ENCODE data around the gene ASXL3. TPM values are rescaled to one million over a fixed set of nuclear protein-coding genes. Genes with fewer than 3 reads are reported as not detected.
A peak's percentile ranks its signal among the peaks of the same experiment; 100 is the strongest.

Gene ASXL3
- 18.0 and 23.0 TPM in 2 replicates for total RNA-seq
- long read RNA-seq, full-length matches to known transcripts = 1 of 13 reads
- long read RNA-seq, partial matches to known transcripts = 2 of 13 reads
- long read RNA-seq, other reads (novel, unspliced or antisense) = 10 of 13 reads

DNA sequence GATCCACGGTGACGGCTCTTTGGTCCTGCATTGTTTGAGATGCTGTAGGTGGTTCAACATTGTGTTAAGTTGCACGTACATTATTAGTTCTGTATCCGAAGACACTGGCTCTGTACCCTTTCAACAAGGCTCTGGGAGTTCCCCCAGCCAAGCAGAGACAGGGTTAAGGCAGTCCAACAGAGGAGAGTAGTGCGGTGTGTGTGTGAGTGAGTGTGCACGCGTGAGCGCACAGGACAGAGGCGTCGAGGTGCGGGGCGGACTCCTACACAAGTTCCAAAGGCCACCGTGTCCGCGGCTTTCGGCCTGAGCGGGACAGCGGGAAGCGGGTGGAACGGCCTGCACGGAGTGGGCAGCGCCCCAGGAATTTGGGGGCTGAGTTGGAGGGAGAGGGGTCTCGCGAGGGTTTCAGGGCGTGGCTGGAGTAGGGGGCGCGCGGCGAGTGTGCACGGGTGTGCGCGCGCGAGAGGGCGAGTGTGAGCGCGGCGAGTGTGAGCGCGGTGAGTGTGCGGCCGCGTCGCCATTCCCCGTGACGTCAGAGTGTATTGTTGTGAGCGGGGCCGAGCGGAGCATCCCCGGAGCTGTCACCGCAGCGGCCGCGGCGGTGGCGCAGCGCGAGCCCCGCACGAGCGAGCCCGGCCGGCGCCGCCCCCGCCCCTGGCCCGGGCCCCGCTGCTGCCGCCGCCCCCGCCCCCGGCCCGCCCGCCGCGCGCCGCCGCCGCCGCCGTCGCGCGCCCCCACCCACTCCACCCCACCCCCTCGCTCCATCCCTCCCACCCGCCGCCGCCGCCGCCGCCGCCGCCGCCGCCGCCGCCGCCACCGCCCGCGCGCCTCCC is at the start of gene ASXL3:
Gene ASXL3, plus strand, starts transcription at position 535 of the 833 bp plus-strand sequence. CDS start 413 bp downstream, outside the sequence.
- H3K36me3 Mint-ChIP-seq (ENCODE audit: insufficient read depth) = no peaks in the 10 kb centered on the region
- TF ChIP-seq, protein P1, sequence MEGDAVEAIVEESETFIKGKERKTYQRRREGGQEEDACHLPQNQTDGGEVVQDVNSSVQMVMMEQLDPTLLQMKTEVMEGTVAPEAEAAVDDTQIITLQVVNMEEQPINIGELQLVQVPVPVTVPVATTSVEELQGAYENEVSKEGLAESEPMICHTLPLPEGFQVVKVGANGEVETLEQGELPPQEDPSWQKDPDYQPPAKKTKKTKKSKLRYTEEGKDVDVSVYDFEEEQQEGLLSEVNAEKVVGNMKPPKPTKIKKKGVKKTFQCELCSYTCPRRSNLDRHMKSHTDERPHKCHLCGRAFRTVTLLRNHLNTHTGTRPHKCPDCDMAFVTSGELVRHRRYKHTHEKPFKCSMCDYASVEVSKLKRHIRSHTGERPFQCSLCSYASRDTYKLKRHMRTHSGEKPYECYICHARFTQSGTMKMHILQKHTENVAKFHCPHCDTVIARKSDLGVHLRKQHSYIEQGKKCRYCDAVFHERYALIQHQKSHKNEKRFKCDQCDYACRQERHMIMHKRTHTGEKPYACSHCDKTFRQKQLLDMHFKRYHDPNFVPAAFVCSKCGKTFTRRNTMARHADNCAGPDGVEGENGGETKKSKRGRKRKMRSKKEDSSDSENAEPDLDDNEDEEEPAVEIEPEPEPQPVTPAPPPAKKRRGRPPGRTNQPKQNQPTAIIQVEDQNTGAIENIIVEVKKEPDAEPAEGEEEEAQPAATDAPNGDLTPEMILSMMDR (IDR thresholded peaks at IDR 0.05; ENCODE audit: unreplicated experiment) = no peak
- H3K4me3 Mint-ChIP-seq (ENCODE audit: low read depth) = peak within 1 kb of the TSS; percentile 97
- DNase-seq (ENCODE audit: low spot score, unreplicated experiment) = peak; percentile 52
- no peaks in the 10 kb centered on the region for H3K9me3 Mint-ChIP-seq (ENCODE audit: low read depth)
- peaks cover 8% of the 10 kb centered on the region for H3K27me3 Mint-ChIP-seq
- H3K4me1 Mint-ChIP-seq (ENCODE audit: low read depth) = peaks cover 11% of the 10 kb centered on the region
- peak within 1 kb of the TSS; percentile 100 for H3K27ac Mint-ChIP-seq

DNA sequence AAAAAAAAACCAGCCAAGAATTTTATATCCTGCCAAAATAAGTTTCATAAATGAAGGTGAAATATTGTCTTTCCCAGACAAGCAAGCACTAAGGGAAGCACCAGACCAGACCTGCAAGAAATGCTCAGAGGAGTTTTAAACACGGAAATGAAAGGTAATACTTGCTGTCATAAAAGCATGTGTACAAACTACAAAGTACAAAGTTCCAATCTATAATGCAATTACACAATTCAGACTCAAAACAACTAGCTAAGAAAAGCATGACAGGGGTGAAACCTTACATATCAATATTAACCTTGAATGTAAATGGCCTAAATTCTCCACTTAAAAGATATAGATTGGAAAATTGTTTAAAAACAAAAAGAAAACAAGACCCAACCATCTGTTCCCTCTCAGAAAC is 45.0 kb upstream of the ASXL3 start:
- DNase-seq (ENCODE audit: low spot score, unreplicated experiment) = no peak
- Mint-ChIP-seq H3K4me1 (ENCODE audit: low read depth) (no peaks in the 10 kb centered on the region), H3K27ac (no peak overlapping the region)

DNA sequence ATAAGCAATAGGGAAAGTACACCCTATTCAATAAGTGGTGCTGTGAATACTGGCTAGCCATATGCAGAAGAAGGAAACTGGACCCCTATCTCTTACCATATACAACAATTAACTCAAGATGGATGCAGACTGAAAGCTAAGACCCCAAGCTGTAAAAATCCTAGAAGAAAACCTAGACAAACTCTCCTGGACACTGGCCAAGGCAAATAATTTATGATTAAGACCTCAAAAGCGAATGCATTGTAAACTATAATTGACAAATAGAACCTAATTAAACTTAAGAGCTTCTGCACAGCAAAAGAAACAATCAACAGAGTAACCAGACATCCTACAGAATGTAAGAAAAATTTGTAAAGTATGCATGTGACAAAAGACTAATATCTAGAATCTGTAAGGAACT is 41.1 kb upstream of the ASXL3 start:
- Mint-ChIP-seq H3K36me3 (ENCODE audit: insufficient read depth) (no peaks in the 10 kb centered on the region), H3K27ac (no peak overlapping the region), H3K4me3 (ENCODE audit: low read depth) (no peak overlapping the region), H3K9me3 (ENCODE audit: low read depth) (no peaks in the 10 kb centered on the region), H3K27me3 (no peaks in the 10 kb centered on the region), H3K4me1 (ENCODE audit: low read depth) (no peaks in the 10 kb centered on the region)
- TF ChIP-seq, protein P1 (IDR thresholded peaks at IDR 0.05; ENCODE audit: unreplicated experiment) = no peak
- no peak for DNase-seq (ENCODE audit: low spot score, unreplicated experiment)

More for the DNA sequence above, 45.0 kb upstream of the ASXL3 start:
- Mint-ChIP-seq H3K36me3 (ENCODE audit: insufficient read depth) (no peaks in the 10 kb centered on the region), H3K27me3 (no peaks in the 10 kb centered on the region), H3K9me3 (ENCODE audit: low read depth) (no peaks in the 10 kb centered on the region), H3K4me3 (ENCODE audit: low read depth) (no peak overlapping the region)
- TF ChIP-seq, protein P1 (IDR thresholded peaks at IDR 0.05; ENCODE audit: unreplicated experiment) = no peak

DNA sequence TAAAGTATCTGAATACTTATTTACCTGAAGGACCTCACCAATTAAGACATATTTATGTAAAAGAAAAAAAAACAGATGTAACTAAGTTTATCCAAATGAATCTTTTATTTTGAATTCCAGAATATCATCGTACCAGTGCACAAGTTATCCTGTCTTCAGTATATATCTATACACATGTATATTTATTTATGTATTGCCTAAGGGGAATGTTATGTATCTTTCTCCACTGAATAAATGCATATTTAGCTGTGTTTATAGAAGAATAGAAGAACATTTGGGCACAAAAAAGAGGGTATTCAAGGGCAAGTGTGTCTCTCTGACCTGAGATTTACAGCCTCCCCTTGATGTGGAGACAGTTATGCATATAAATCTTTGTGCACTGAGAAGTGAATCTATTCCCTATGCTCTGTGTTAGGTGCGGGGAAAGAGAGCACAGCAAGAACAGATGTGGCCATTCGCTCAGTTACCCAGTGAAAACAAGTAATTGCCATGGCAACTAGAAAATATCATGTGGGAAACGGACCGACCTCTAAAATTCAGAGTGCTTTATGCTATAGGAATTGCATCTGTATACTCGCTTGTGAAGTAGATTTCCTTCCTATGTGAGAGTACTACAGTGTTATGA is 39.5 kb upstream of the ASXL3 start:
- no peak overlapping the region for H3K4me3 Mint-ChIP-seq (ENCODE audit: low read depth)
- H3K4me1 Mint-ChIP-seq (ENCODE audit: low read depth) = peaks cover 2% of the 10 kb centered on the region
- no peaks in the 10 kb centered on the region for H3K36me3 Mint-ChIP-seq (ENCODE audit: insufficient read depth)
- DNase-seq (ENCODE audit: low spot score, unreplicated experiment) = no peak
- no peak overlapping the region for H3K27ac Mint-ChIP-seq
- no peaks in the 10 kb centered on the region for H3K27me3 Mint-ChIP-seq
- no peaks in the 10 kb centered on the region for H3K9me3 Mint-ChIP-seq (ENCODE audit: low read depth)
- TF ChIP-seq, protein P1 (IDR thresholded peaks at IDR 0.05; ENCODE audit: unreplicated experiment) = no peak

DNA sequence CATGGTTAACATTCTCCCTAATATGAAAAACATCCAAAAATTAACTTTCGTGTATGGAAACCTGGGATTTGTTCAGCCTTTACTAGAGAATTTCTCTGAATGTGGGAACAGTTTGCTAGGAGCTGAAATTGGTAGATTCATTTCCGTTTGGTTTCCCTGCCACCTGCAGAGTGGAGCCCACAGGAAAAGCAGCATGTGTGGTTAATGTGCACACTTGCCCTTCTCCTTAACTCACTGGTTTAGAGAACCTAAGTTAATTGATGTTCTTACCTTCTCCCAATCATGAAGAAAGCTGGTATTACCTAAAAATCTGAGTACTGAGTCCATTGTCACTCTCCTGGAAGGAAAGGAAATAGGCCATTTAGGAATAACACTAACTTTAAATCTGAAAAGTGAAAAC is 37.6 kb upstream of the ASXL3 start:
- Mint-ChIP-seq H3K27ac (no peak overlapping the region), H3K4me1 (ENCODE audit: low read depth) (peaks cover 3% of the 10 kb centered on the region), H3K36me3 (ENCODE audit: insufficient read depth) (no peaks in the 10 kb centered on the region), H3K9me3 (ENCODE audit: low read depth) (no peaks in the 10 kb centered on the region), H3K27me3 (no peaks in the 10 kb centered on the region), H3K4me3 (ENCODE audit: low read depth) (no peak overlapping the region)
- no peak for DNase-seq (ENCODE audit: low spot score, unreplicated experiment)
- TF ChIP-seq, protein P1 (IDR thresholded peaks at IDR 0.05; ENCODE audit: unreplicated experiment) = no peak

Measured in progenitor cell of endocrine pancreas (in vitro differentiated cells).